GM21717 (cell line): ENCODE data around the gene MZB1.
"Not testable (repeated sequence)": the region's sequence is repeated elsewhere in the genome, so short reads cannot be mapped to it uniquely, and the experiment has no call there.

Experiments used
- ATAC-seq: cut with Tn5 transposase; IDR thresholded peaks from one replicate; pipeline ENCODE4 v1.9.1; 2021; ENCODE audit warnings: mild to moderate bottlenecking, moderate library complexity; ENCODE audit not compliant: unreplicated experiment

The MZB1 gene

DNA sequence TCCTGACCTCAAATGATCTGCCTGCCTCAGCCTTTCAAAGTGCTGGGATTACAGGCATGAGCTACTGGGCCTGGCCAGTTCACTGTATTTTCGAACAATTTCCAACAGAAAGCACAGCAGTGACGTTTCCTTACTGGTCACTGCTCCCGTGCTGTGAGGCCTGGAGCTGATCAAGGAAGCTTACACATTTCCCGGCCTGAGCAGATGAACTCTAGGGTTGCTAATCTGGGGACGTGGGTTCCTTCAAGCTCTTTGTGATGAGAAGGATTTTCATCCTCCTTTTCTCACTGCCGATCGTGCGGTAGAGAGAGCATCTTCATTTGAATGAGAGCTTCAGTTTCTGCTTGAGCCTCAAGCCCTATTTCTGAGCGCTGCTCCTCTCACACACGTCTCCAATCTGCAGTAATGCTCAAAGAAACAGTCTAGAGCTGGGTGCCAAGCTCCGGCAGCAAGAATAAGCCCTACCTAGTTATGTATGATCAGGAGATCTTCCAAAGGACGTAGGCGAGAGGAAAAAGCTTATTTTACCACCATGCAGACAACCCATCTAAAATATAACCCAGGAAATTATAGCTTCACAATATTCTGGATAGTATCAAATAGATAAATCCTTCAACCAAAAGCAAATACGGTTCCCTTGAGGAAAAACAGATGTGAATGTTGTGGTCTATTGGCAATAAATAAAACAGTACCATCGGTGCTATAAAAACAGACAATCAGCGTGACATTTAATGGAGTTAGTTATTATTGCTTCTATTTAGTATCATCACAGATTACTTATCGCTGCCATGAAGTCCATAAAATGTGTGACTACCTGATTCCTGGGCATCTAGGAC, 21.5 kb upstream of the MZB1 start:
- no peak for ATAC-seq

DNA sequence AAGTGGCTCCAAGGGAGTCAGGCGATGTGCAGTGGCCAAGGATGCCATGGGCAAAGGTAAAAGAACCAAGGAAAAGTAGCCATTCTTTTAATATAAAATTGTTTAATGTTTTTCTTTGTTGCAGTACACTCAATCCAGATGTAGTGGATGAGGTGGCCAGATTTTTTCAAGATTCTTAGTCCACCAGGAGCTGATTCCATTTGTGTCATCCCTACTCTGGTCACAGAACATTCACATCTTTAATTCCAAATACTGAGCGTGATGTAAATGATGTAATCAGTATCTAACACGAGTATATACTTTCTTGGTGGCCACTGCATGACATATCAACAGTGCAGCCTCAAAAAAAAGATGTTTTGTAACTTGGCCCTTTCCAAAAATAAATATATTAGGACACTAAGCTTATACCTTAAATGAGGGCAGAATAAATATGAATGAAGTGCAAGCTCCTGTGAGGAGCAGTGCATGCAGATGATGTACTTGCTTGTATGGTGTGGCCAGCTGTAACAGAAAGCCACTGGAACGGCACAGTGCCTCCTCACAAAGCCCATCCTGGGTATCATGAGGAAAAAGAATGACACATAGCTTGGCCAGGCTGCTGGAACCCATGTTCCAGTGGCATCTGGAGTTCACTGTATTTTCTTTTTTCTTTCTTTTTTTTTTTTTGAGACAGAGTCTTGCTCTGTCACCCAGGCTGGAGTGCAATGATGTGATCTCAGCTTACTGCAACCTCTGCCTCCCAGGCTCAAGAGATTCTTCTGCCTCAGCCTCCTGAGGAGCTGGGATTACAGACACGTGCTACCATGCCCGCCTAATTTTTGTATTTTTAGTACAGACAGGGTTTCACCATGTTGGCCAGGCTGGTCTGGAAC, 20.6 kb upstream of the MZB1 start:
- no peak for ATAC-seq

DNA sequence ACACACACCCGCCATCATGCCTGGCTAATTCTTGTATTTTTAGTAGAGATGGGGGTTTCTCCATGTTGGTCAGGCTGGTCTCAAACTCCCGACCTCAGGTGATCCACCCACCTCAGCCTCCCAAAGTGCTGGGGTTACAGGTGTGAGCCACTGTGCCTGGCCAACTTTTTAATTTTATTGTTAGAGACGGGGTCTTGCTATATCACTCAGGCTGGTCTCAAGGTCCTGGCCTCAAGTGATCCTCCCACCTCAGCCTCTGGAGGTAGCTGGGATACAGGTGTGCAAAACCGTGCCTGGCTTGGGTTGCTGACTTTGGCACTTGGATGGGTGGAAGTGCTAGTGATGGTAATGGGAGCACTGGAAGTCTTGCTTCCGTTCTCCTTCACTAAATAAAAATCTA, 19.4 kb upstream of the MZB1 start:
- ATAC-seq, result not testable (repeated sequence)

DNA sequence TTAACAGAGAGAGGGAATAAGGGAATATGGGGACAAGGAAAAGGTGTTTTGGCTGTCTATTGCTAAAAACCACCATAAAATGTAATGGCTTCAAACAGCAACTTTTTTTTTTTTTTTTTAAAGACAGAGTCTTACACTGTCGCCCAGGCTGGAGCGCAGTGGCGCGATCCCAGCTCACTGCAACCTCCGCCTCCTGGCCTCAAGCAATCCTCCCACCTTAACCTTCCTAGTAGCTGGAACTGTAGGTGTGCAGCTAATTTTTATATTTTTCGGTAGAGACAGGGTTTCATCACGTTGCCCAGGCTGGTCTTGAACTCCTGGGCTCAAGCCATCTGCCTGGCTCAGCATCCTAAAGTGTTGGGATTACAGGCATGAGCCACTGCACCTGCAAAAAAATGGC, 18.5 kb upstream of the MZB1 start:
- no peak for ATAC-seq

DNA sequence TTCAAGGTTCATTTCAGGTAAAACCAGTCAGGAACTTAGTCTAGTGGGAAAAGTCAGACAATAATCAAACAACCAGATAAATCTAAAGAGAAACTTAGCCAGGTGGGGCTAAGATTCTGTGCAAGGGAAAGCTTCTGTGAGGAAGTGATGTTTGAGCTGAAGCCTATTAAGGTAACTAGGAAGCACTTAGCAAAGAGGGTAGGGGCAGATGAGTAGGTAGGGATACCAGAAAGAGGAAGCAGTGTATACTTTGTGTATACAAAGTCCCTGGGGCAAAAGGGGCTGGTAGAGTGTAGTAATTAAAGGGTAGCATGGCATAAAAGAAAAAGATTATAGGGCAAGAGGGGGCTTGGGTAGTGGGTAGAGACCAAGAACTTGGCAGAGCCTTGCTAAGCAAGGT, 17.8 kb upstream of the MZB1 start:
- ATAC-seq, result no peak

DNA sequence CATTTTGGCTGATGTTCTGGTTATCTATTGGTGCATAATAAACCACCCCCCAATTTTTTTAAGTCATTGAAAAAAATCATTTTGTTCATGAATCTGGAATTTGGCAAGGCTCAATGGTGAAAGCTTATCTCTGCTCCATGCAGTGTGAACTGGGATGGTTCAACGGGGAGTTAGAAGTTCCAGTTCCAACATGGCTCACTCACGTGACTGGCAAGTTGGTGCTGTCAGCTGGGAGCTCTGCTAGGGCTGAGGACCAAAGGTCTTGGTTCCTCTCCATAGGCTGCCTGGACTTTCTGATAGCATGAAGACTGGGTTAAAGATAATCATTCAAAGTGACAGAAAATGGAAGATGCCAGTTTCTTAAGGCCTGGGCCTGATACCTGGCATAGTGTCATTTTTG, 17.2 kb upstream of the MZB1 start:
- no peak for ATAC-seq

DNA sequence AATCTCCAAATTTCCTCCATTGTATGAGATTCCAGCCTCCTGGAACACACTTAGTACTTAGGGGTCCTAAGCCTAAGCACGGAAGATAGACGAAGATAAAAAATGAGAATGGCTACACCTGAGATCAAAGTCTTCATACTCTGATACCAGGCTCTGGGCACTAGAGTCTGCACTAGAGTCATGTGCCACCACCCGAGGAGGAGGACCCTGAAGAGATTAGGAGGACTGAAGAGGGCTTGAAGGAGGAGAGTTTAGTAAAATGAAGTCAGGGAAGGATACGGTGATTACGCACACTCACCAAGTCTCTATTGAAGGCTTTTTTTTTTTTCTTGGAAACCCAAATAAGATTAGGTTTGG, 14.7 kb upstream of the MZB1 start:
- ATAC-seq, result no peak

DNA sequence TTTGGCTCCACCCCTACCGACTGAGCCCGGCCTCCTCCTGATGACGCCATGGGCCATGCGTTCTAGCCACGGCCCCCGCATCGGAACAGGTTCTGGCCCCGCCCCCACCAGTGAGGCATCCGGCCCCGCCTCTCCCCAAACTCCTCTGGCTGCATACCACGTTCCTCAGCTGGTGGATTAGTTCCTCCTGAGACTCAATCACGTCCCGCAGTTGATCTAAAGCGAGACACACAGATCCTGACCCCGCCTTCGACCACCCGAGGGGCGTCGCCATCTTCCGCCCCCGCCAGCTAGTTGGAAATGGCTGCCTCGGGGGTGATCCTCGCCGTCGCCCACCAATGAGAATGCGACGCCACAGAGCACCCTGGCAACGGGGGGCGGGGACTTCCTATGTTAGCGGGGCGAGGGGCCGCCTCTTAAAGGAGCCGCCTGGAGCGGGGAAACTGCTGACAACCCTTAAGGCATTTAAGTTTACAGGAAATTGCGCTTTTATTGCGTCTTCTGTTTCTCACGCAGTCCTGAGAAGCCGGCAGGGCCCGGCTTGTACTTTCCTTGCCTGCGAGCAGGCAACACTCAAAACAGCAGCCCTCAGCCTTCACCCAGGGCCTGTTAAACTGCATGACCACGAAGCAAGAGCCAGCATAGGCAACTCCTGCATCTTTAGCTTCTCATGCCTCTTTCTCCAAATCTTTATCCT, 14.2 kb upstream of the MZB1 start, which contains the start of gene SPATA24:
TSS of gene SPATA24 (minus strand) at position 303 of the 697 bp plus-strand sequence. CDS start at position 274, 29 bp downstream.
- peak; percentile 75 for ATAC-seq

DNA sequence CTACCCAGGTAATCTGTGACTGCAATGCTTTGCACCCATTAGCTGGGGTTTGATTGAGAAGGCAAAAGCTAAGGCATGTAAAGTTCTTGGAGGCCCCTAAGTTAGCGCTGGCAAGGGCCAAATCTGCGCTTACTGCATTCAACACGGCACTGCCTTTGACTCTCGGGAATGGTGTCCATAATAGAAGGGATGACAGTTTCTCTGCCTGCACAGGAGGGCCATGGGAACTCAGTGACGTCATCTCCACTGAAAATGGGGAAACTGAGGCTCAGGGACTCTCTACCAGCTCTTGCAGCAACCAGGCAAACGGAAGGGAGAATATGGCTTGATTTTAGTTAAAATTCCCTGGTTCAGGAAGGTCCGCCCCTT, 13.7 kb upstream of the MZB1 start:
- peak; percentile 2 for ATAC-seq

DNA sequence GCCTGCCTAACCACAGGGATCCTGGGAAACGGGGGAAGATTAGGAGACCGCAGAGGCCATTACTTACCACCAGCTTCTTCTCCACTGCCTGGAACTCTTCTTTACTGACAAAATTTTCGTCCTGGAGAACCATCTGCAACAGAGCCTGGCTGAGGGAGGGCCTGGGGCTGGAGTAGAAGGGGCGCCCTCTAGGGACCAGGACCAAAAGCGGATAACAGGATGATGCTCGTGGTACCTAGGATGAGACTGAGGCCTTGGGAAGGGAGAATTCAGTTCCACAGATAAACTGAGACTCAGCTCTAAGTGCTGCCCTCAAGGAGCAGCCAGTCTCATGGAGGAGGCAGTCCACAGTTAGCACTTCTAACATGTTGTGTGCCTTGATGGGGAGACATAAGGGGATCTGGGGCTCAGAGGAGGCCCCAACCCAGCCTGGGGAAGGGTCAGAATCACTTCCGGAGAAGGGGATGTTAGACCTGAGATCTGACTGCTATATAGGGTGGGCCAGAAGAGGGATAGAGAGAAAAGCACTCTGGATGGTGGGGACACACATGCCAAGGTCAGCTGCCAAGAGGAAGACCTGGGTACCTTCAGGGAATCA, 12.9 kb upstream of the MZB1 start:
- ATAC-seq, result no peak

DNA sequence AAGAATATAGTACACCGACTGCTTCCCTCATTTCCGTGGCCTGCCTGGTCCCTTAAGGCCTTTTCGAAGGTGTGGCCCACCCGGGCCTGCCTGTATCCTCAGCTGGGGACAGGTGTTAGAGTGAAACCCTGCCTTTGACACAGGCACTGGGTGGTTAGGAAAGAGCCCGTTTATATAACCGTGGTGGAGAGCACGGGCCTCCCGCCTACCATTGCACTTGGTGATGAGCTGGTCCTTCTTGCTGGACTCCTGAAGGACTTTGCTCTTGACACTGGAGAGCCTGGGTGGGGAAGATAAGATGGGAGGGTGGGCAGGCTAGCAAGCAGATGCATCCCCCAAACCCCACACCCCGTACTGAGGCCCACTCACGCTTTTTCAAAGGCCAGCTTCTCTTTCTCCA, 11.8 kb upstream of the MZB1 start:
- ATAC-seq, result no peak

DNA sequence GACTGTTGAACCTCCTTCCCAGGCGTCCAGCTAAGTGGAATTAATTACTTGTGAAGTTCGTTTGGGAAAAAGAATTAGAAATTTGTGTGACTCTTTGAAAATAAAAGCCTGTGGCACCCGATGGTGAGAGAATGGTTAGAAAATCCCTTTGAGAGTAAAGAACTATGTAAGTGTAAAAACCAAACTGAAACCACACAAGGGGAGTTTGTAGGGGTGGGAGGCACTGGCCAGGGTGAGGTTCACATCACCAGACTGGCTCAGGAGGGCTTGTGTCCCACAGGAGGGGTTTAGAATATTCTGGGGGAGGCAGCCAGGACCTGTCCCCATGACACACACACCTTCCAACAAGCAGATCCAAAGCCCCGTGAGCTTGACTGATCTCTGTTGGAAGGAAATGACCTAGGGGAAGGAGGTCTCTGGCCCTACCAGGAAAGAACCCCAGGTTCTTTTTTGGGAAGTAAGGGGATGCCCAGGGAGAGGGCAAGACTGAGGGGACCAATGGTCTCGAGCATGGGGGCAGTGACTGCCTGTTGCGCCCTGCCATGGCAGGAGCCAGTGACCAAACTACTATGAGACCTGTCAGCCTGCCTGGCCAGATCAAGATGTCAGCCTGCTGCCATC, 9.9 kb upstream of the MZB1 start:
- ATAC-seq, result peak; percentile 34

DNA sequence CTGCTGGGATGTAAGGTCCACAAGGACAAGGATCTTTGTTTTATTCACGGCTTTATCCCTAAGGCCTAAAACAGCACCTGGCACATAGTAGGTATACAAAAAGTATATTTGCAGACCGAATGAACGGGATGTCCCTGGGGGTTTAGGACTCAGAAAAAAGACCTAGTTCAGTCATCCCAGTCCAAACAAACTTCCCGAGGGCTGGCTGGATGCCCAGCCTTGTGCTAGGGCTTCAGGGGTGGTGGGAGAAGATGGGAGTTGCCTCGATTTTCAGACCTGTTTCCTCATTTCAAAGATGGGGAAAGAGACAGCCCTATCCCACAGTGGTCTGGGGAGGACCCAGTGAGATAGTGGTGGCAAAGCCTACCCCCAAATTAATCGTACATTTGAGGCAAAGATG, 8.2 kb upstream of the MZB1 start:
- ATAC-seq, result no peak

DNA sequence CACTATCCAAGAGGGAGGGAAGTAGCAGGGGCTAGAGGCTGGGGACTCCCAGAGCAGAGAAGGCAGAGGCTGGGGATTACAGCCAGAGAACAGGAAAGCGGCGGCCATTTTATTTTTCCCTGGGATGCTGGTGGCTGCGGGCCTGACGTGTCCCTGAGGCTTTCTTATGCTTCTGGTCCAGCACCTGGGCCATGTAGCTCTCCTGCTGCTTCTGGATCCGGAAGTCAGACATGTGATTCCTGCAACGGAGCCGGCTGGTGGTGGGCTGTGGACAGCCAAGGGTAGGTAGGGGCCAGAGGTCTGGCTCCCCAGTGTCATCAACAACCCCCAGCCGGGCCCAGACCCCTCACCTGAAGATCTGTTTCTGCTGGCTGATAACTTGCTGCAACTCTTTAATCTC, 7.0 kb upstream of the MZB1 start:
- no peak for ATAC-seq

DNA sequence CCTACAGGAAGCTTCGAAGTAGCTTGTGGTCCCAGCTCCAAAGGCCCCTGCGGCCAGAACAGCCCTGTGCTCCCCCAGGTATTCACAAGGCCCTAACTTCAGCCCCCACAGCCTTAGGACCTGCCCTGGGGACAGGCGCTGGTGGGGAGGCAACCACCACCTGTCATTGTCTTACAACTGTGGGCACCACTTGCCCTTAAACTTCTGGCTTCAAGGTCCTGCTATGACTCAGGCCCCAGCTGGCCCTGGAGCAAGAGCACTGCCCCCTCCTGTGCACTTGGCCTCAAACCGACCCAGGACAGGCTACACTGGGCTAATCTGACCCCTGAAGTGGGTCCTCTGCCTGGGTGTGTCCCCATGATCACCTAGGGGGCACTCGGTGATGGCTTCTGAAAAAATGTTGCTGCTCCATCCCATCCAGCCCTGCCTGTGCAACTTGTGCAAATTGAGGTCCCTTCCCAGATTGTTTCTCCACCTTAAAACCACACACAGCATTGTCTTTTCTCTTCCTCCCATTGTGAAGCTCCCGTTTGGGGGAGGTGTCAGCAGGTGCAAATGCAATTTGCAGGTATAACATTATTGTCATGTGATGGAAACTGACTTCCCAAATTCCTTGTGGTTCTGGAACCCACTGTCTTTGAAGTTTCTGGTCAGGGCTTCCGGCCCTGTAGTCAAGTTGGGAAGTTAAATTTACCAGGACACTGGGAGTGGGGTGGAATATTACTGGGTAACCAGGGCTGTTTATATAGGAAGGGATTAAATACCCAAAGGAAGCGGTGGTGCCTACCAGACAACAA, 6.3 kb upstream of the MZB1 start:
- no peak for ATAC-seq

DNA sequence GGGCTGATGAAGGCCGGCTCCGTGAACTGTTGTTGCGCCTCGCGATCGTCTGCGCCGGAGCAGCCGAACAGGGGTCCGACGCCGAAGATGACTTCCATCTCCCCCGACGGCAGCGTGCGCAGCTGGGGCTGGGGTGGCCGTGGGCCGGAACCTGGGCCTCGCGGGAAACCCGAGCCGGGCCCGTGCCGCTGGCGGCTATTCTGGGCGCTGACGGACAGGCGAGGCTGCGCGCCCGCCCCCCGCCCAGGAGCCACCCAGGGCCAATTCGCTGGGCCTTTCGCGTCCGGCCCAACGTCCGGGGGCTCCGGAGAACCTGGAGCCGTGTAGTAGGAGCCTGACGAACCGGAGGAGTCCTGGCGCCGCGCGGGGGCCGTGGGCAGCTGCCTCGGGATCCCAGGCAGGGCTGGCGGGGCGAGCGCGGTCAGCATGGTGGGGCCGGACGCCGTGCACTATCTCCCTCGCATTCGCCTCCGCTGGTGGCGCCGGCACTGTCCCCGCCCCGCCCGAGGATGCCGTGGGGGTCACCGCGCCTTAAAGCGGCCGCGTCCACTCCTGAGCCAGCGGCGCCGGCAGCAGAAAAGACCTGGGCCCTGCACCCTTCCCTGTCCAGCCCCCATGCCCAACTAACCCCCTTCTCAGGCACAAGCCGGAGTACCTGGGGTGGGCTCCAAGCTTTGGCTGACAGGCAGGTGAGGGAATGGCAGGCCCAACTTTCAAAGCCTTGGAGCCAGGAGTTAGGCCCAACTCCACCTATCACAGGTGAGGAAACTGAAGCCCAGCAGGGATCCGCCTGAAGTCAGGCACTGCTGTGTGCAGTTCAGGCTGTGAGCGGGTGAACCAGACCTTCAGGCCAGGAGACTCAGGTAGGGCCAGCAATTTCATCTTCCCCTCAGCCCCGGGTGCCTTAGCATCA, 5.2 kb upstream of the MZB1 start, which contains the start of gene PROB1:
TSS of gene PROB1 (minus strand) at position 451 of the 913 bp plus-strand sequence. CDS start at position 428, 23 bp downstream.
- no peak for ATAC-seq

DNA sequence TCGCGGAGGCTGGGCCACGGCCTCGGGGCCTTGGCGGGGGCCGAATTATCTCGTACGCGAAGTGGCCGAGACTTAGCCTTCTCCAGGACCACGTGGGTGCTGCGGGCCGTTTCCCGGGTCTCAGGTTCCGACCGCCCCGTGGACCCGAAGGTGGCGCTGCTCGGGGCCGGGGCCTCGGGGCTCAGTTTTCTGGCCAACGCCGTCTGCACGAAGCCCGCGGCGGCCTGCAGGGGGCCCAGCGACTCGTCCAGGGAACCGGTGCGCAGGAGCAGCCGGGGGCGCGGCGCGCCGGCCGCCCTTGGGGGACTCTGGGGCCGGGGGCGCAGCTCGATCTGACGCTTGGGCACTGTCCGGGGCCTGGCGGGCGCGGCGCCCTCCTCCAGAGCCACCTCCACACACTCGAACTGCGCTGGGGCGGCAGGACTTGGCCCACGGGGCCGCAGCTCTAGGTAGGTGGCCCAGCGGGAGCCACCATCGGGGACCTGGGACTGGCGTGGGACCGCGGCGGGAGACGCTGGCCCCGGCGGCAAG, 4.5 kb upstream of the MZB1 start:
- ATAC-seq, result no peak

DNA sequence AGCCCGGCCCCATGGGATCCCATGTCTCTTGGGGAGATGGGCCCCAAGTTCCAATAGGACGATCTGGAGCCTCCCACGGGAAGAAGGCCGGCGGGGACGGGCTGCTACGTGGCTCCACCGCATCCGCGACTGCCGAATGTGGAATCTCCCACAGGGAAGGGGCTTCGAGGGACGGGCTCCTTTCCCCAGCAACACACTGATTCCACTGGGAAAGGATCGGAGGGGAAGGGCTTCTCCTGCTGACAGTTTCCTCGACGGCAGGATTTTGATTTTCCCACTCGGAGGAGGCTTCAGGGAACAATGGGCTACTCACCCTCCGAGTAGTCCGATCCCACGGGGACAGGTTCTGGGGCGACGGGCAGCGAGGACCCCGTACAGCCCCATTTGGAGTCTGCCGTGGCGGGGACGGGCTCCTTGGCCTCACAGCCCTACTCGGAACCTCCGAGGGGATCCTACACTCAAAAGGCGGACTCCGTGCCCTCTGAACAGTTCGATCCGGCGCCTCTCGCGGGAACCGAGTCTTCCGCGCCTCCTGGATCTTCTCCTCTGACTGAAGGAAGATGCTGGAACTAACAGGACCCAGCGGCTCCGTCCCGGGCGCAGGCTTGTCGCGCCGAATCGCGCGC, 3.9 kb upstream of the MZB1 start:
- ATAC-seq, result no peak
